HPDE6-E6E7 (cell line): ENCODE data around the gene FAM81B.

Experiments
- DNase-seq: peaks from one replicate; pipeline ENCODE4 v3.0.0; 2011; ENCODE audit warnings: missing footprints; ENCODE audit errors: extremely low spot score

FAM81B gene

DNA sequence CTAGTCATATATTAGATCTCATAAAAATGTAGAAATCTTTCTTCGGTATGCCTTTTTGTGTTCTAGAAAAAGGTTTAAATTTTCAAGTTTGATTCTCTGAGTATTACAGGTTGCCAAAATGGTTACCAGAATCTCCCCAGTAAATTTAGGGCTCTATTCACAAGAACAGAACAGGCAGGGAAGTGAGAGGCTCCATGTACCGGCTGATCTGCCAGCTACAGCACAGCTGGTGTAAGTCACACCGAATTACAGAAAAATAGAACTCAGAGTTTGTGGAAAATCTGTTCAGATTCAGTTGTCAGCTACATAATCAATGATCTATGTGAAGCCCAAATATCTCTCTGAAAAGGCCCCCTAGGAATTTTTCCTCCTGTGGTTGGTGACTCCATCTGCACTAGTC lies 10.5 kb downstream of the FAM81B start:
- DNase-seq, result no peak

DNA sequence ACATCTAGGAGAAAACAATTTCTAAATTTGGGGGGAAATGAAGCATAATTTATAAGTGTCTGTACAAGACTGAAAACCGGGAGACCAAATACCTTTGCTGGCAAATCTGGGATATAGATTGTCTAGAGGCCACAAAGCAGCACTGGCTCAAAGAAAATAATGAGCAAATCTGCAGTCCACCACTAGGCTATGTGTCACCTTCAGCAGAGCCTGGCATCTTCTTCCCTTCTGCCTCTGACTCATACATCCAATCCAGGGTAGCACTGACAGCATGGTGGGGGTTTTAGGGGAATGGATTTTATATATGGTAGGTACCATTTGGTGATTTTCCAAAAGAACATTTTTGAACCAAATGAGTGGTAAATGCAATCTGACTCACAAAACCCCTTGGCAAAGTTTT lies 12.8 kb downstream of the FAM81B start:
- DNase-seq, result no peak

DNA sequence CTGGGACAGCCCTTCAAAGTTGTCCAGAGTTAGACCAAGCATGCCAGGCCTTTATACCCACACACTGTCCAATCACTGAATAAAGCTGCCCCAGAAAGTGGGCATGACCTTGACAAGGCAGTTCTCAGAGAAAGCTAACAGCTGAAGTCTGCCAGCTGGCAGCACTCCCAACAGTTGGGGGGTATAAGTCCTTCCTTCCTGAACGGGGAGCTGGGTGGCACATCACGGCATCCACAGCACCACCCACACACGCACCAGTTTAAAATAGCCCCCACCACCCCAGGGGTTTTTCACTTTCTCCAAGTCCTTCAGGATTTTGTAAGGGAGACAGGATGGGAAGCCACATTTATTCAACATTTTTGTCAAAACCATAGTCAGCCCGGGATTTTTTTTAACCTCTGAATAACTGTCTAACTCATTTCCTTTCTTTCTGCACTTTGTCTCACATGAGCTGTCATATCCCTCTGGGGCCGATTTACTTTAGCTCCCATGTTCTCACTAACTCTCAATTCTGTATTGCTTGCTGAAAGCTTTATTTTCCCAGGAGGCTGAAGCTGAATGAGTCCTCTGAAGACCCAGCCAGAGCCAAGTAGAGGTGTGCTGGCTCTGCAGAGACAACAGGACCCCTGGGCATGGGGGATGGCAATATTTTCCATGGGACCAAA lies 15.4 kb downstream of the FAM81B start:
- no peak for DNase-seq

DNA sequence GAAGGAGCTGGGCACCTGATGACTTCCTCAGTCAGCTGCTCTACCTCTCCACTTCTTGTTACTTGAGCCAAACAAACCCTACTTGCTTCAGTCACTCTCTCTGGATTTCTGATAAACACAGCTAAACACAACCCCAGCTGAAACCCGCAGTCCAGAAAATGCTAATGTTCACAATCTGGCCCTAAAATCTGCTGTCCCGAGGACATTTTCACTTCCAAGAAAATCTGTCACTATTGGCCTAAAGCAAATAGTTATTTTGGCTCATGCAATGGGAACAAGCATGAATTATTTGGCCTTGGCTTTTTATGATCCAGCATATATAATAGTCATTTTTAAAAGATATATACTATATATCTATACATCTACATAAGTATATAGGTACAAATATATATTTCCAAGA lies 19.1 kb downstream of the FAM81B start:
- DNase-seq, result no peak

DNA sequence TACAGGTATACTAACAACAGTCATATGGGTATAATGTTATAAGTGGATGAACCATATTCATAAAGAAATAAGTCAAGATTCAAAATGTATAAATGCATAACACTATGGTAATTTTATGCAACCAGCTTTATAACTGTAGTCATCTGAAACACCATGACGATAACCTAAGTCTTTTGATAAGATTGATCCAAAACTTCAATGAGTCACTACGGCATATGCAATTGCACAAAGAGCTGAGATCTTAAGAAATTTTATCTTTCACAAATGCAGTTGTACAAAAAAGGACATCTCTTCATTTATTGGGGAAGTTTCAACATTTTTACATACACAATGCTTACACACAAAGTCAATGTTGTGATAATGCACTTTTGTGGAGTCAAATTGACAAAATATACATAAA lies 20.3 kb downstream of the FAM81B start:
- no peak for DNase-seq

DNA sequence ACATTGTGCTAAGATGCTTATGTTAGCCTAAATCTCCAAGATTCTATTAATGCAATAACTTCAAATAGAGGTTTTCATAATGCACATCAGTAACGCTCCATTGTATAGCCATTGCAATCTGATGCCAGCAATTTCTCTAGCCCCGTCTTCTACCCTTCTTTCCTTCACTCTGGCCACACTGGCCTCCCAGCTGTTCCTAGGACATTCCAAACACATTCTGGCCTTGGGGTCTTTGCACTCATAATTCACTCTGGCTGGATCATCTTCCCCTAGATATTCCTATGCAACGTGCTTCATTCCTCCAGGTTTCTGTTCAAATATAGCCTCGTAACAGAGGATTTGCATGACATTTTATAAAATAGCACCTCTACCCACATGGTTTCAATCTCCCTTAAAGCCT lies 23.3 kb downstream of the FAM81B start:
- no peak for DNase-seq

DNA sequence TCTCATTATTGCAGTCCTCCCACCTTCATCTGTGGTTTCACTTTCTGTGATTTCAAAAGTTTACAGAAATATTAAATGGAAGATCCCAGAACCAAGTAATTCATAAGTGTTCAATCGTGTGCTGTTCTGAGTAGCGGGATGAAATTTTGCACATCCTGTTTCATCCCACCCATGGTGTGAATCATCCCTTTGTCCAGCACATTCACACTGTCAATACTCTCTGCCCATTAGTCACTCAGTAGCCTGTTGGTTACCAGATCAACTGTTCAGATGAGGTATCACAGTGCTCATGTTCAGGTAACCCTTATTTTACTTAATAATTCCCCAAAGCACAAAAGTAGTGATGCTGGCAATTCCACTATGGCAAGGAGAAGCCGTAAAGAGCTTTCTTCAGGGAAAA lies 26.8 kb downstream of the FAM81B start:
- DNase-seq, result no peak

DNA sequence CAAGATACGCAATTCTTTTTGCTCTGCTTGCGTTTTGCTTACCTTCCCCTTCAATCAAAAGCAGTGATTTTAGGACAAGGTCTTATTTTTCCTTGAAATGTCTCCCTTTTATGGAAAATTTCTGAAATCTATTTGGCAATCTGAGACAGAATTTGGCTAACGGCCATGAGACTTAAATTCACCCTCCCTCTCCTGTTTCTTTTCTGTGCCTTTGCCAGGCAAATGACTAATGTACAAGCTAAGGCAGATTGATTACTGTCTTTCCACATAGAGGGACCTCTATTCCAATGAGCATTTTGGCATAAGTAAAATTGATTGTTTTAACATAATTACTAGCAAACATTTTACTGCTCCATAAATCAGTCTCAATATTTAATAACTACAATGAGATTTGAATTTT lies 31.7 kb downstream of the FAM81B start:
- no peak for DNase-seq

DNA sequence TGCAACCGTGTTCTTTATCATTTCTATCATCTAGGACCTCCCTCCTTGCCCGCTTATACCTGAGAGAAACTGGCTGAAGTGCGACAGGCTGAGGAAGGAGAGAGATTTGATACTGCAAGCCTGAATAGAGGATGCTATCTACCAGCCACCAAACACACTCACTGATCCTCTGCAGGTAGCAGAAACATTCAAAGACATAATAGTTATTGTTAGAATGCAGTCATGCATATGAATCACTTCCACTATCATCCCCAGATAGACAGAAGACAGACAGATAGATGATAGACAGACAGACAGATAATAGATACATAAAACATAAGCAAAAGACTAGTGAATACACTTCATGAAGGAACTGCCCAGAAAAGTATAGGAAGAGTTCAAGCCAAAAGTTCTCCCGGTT lies 32.9 kb downstream of the FAM81B start:
- no peak for DNase-seq

DNA sequence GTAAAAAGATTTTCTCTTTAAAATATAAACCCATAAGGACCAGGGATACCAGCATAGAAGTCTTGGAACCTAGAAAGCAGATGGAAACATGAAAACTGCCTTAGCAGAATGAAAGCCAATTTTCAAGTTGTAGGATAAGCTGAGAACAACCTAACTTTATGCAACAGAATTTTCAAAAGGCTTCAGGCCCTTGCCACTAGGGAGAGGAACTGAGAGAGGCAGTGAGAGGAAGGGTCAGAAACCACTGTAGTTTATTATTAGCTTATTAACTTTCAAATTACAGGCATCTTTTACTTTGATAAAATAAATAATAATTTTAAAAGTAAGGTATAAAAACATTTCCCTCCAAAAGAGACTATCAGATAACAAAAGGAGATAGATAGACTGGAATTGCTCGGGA lies 33.4 kb downstream of the FAM81B start:
- DNase-seq, result no peak

DNA sequence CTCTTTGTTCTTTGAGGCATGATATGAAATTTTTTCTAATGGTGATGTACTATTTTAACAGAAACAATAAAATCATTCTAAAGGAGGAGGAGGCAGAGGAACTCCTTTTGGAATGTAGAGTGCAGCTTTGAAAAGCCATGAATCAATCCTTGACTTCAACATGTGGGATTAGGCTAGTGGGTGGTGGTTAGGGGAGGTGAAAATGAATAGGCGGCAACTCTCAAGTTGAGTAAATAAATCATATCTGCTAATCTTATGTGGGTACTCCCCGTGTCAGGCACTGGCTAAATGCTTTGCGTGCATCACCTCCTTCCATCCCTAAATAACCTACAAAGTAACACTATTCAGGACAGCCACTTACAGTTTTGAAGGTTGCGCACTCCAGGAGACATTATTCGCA lies 35.1 kb downstream of the FAM81B start:
- no peak for DNase-seq

DNA sequence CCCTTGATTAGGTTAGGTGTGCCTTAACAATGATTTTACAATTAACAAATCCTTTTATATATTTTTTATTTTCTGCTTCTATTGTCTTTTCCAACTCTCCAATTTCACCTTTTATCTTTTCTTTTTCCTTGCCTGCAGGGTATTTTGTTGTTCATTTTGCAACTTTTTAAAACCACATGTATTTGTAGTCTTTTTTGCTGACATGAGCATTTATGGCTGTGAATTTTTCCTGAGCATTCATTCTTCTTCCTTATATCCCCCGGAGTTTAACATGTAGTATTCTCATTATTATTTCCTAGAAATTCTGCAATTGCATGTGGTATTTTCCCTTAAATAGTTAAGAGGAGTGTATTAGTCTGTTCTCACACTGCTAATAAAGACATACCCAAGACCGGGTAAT lies 41.6 kb downstream of the FAM81B start:
- no peak for DNase-seq

DNA sequence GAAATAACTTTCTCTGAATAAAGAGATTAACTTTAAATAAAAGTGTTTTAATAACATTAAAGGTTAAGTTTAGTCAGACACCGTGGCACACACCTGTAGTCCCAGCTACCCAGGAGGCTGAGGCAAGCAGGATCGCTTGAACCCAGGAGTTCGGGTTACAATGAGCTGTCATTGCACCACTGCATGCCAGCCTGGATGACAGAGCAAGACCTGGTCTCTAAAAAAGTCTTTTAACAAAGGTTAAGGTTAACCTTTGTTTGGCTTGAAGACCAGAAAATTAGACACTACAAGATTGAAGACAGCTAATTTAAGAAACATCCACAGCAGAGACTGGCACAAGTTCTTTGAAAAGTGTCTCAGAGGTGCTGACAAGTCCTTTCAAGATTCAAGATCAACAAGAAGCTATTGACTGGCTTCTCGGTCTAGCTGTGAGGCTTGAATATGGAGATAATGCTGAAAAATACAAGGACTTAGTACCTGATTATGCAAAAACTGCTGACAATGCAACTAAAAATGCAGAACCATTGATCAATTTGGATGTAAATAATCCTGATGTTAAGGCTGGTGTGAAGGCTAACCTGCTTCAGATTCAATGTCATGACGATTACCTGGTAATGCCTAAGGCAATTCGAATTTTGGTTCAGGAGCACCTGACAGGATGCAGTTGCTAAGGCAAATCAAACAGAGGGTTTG lies 48.8 kb downstream of the FAM81B start:
- no peak for DNase-seq

DNA sequence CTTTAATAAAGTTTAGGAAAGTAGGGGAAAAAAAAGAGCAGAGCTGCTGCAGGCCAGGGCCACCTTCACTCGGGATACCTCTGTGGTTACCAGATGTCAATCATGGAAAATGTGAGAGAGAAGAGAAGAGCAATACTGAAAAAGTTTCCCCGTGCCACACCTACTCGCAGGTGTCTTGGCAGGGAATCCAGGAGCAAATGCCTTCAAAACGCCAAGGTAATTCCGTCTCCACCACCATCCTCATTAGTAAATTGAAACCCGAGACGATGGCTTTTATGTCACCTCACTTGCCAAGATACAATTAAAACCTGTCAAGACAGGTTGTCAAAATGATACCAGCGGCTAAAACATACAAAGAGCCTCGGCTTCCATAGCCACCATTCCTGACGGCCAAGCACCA lies 49.7 kb downstream of the FAM81B start:
- no peak for DNase-seq

DNA sequence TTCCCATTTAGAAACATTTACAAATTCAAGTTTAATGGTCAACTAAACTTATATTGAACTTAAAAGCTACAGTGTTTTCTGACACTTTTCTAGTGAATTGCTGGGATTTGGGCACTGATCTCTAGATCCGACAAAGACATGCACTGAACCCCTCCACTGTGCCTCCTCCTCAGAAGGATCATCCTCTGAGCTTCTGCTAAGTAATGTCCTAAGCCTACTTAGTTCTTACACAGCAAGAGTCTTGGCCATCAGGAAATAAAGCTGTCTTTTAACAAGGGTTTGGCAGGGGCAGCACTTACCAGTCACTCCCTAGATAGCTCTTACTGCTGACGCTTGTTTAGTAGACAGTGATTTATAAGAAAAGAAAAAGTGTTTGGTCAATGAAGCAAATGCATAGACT lies 50.5 kb downstream of the FAM81B start:
- DNase-seq, result no peak

DNA sequence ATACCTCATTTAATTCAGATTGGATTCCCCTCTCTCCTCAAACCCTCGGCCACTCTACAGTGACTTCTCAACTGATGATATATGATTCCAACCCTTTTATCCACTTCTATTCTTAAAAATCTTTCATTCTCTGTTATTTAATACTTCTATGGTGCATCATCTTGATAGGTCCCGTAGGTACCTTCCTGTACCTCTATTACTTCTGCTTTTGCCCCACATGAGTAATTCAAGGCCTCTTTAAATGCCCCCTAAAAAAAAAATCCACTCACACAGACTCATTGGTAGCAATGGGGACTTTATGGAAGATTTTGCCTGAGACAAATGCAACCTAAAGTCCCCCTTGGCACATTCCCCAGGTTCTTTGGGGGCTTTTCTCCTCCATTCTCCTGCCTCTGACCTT lies 54.3 kb downstream of the FAM81B start:
- no peak for DNase-seq

DNA sequence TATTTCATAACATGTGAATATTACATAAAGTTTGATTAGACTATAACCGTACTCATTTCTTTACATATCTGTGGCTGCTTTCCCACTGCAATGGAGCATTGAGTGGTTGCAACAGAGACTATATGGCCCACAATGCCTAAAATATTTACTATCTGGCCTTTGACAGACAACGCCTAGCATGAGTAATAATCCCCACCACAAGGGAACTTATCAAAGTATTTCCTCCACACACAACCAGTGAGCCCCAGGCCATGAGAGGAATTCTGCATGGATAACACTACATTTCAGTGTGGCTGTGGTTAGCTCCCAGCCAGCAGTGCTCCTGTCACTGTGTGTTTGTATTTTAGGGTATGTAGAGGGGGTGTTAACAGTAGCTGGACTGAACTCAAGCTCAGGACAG lies 54.8 kb downstream of the FAM81B start:
- DNase-seq, result peak; percentile 43

DNA sequence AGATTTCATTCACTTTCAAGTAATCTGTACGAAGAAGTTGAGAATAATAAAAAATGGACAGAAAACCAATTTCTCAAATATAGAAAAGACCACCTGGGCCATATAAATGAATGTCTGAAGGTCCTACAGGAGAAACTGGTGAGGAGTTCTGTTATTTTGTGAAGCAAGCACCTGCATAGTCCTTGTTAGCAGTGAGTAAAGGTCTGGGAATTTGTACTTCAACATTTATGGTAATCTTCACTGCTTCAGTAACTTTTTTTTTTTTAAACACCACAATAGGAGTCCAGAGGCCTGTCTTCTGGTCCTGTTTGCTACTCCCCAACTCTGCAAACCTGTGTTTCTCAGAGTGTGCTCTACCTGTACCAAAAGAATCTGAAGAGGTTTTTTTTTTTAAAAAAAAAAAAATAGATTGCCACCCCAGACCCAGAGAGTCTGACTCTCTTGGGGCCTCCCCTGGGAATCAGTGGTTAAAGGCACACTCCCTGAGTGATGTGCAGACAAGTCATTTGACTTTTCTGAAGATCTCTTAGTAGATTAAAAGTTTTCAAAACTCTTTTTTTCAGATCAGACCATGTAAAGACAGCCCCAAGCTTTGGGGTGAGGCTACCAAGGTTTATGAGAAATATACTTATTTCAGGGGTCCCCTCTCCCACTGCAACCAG lies 55.5 kb downstream of the FAM81B start:
- DNase-seq, result no peak

DNA sequence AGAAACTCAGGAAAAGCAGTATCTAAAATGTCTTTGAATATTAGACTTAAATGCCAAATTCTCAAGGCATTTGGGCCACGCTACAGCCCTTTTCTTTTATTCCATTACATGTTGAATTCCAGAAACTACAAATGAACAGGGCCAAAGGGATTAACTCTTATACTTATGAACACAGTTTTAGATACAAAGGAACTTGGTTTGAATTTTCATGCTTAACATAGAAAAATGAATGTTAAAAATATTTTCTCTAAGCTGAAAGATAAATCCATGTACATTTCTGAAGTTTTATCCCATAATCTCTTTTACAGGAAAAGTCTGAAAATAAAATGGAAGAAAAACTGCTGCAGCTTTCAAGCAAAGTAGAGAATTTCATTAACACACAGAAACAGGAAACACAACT lies 56.8 kb downstream of the FAM81B start:
- no peak for DNase-seq

DNA sequence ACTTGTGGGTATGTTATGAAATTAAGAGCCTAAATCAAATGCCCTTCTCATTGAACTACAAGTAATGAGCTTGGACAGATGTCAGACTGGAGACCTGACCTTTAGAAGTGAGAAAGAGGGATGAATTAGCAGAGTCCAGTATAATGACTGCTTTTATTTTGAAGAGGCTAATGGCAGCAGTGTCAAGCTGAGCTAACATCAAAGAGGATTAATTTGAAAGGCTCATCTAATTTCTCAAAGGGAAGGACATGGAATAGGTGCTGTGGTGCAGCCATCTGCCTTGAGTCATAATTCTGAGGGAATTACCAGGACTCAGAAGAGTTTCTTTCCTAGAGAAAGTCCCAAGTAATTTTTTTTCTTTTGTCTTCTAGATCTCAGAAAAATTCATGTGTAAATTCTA lies 57.6 kb downstream of the FAM81B start:
- DNase-seq, result no peak

DNA sequence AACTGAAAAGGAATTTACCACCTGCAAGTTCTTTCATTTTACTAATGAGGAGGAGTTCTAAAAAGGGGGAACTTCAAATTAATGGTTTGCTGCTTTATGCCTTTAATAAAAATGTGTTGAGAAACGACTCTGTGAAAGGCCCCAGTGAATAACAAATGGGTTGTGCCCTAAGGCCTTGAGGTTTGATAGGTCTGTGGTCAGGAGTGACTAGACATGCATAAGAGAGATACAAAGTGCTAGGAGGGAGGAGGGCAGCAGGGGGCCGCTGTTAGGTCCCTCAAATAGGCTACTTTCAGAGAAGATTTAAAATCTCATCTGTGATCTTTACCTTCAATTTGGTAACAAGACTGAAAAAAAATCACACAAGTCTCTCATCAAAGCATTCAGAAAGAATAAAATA lies 58.3 kb downstream of the FAM81B start:
- no peak for DNase-seq

DNA sequence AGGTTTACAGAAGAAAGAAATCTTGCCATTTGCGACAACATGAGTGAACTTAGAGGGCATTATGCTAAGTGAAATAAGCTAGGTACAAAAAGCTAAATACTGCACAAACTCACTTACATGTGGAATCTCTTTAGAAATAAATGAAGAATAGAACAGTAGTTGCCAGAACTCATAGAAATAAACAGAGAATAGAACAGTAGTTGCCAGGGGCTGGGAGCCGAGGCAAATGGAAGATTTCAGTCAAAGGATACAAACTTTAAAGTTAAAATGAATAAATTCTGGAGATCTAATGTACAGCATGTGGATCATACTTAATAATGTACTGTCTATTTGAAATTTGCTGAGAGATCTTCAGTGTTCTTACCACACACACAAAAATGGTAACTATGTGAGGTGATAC lies 63.4 kb downstream of the FAM81B start:
- no peak for DNase-seq

DNA sequence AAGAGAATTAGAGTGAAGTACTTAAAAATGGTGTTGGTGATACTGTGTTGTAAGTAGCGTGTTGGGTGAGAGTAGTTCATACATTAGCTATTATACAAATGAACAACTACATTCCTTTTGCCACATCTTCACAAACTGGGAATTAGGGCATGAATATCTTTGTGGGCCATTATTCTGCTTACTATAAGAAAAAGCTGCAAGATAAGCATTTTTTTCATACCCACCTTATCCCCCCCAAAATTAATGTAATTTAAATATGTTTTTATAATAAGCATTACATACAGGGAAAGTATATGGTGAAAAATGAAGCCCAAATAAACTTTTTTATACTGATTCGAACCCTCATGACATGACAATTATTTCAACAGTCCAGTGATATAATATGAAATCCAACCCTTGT lies 69.5 kb downstream of the FAM81B start:
- DNase-seq, result no peak
